Activated T-helper 2 cell treated with anti-CD3 and anti-CD28 coated beads, Interferon-gamma antibody, Interleukin-2, Interleukin-4, amounts not matched to agents 10 μg/mL and 5 μg/mL and 100 μg/mL, durations not matched to agents 14 hours and 24 hours and 36 hours (primary cell): ENCODE data around the gene KCNK10. TPM values are rescaled to one million over a fixed set of nuclear protein-coding genes. Genes with fewer than 3 reads are reported as not detected.

Source experiments
- DNase-seq: peaks from one replicate; pipeline ENCODE4 v3.0.0; 2021; ENCODE audit warnings: low spot score
- H3K27ac Mint-ChIP-seq: one replicate; pipeline ENCODE4 v1.8.0; 2021; ENCODE audit warnings: mixed read lengths
- H3K27me3 Mint-ChIP-seq: one replicate; pipeline ENCODE4 v1.8.0; 2021; ENCODE audit warnings: low read depth, mixed read lengths
- H3K36me3 Mint-ChIP-seq: one replicate; pipeline ENCODE4 v1.8.0; 2021; ENCODE audit warnings: low read depth, mixed read lengths
- H3K4me1 Mint-ChIP-seq: one replicate; pipeline ENCODE4 v1.8.0; 2021; ENCODE audit warnings: low read depth, mixed read lengths
- H3K4me3 Mint-ChIP-seq: one replicate; pipeline ENCODE4 v1.8.0; 2021; ENCODE audit warnings: low read depth, mild to moderate bottlenecking, moderate library complexity, mixed read lengths
- H3K9me3 Mint-ChIP-seq: one replicate; pipeline ENCODE4 v1.8.0; 2021; ENCODE audit warnings: mixed read lengths
- intact Hi-C: fragments of 100-400 bp; cut with micrococcal nuclease; formaldehyde crosslinking; loops from one replicate; pipeline ENCODE4 v1.15.1; 2023
- total RNA-seq: library from RNA; stranded (reverse); gene quantifications from 2 replicates; pipeline ENCODE4 v1.2.3, GENCODE V29; 2022

Gene KCNK10
- total RNA-seq, result not detected in 2 replicates

- peak within 1 kb of the TSS; percentile 43 for H3K4me3 Mint-ChIP-seq
- H3K4me1 Mint-ChIP-seq, result peaks cover 2% of the 10 kb centered on the region
- peaks cover 43% of the 10 kb centered on the region for H3K27me3 Mint-ChIP-seq
- H3K36me3 Mint-ChIP-seq, result no peaks in the 10 kb centered on the region
- no peaks in the 10 kb centered on the region for H3K9me3 Mint-ChIP-seq
- H3K27ac Mint-ChIP-seq, result no peak within 1 kb of the TSS
- intact Hi-C loops, result no loop called here
- DNase-seq, result no peak
Observed at GRCh38 chr14:88323086-88323522, at the start of gene KCNK10. TSS of gene KCNK10 (minus strand) at chr14:88323269. CDS start at chr14:88322798, 471 bp downstream.

GRCh38 chr14:88369496-88369895 lies 46.4 kb upstream of the KCNK10 start:
- Mint-ChIP-seq H3K36me3 (no peaks in the 10 kb centered on the region), H3K27me3 (peaks cover 15% of the 10 kb centered on the region), H3K4me3 (no peak overlapping the region), H3K4me1 (no peaks in the 10 kb centered on the region), H3K27ac (no peak overlapping the region), H3K9me3 (no peaks in the 10 kb centered on the region)
- no peak for DNase-seq
- intact Hi-C loops, result no loop called here

GRCh38 chr14:88364710-88365413 lies 41.8 kb upstream of the KCNK10 start:
- H3K9me3 Mint-ChIP-seq, result peaks cover 6% of the 10 kb centered on the region
- H3K36me3 Mint-ChIP-seq, result no peaks in the 10 kb centered on the region
- peaks cover 2% of the 10 kb centered on the region for H3K27me3 Mint-ChIP-seq
- H3K4me3 Mint-ChIP-seq, result no peak overlapping the region
- H3K27ac Mint-ChIP-seq, result no peak overlapping the region
- intact Hi-C loops, result no loop called here
- H3K4me1 Mint-ChIP-seq, result no peaks in the 10 kb centered on the region
- no peak for DNase-seq

- no peaks in the 10 kb centered on the region for H3K4me1 Mint-ChIP-seq
Observed at GRCh38 chr14:88363644-88364043, 40.6 kb upstream of the KCNK10 start.

GRCh38 chr14:88359500-88359899 lies 36.4 kb upstream of the KCNK10 start:
- no peaks in the 10 kb centered on the region for H3K4me1 Mint-ChIP-seq
- H3K27me3 Mint-ChIP-seq, result no peaks in the 10 kb centered on the region
- intact Hi-C loops, result no loop called here
- peaks cover 6% of the 10 kb centered on the region for H3K9me3 Mint-ChIP-seq
- no peak overlapping the region for H3K4me3 Mint-ChIP-seq
- no peaks in the 10 kb centered on the region for H3K36me3 Mint-ChIP-seq
- H3K27ac Mint-ChIP-seq, result no peak overlapping the region
- DNase-seq, result no peak

More at GRCh38 chr14:88363644-88364043, 40.6 kb upstream of the KCNK10 start:
- no peak for DNase-seq
- Mint-ChIP-seq H3K4me3 (no peak overlapping the region), H3K9me3 (peaks cover 6% of the 10 kb centered on the region), H3K27ac (no peak overlapping the region), H3K27me3 (peaks cover 1% of the 10 kb centered on the region), H3K36me3 (no peaks in the 10 kb centered on the region)
- intact Hi-C loops, result no loop called here

GRCh38 chr14:88354358-88354757 lies 31.3 kb upstream of the KCNK10 start:
- no peaks in the 10 kb centered on the region for H3K36me3 Mint-ChIP-seq
- H3K4me1 Mint-ChIP-seq, result no peaks in the 10 kb centered on the region
- intact Hi-C loops, result no loop called here
- H3K27ac Mint-ChIP-seq, result no peak overlapping the region
- no peak for DNase-seq
- H3K27me3 Mint-ChIP-seq, result no peaks in the 10 kb centered on the region
- H3K4me3 Mint-ChIP-seq, result no peak overlapping the region
- H3K9me3 Mint-ChIP-seq, result no peaks in the 10 kb centered on the region

- H3K4me3 Mint-ChIP-seq, result no peak overlapping the region
- no peaks in the 10 kb centered on the region for H3K4me1 Mint-ChIP-seq
- no peak overlapping the region for H3K27ac Mint-ChIP-seq
- no peaks in the 10 kb centered on the region for H3K9me3 Mint-ChIP-seq
- H3K27me3 Mint-ChIP-seq, result no peaks in the 10 kb centered on the region
- no peak for DNase-seq
- no peaks in the 10 kb centered on the region for H3K36me3 Mint-ChIP-seq
- intact Hi-C loops, result no loop called here
Observed at GRCh38 chr14:88352698-88353097, 29.6 kb upstream of the KCNK10 start.

- no peaks in the 10 kb centered on the region for H3K27me3 Mint-ChIP-seq
- H3K4me1 Mint-ChIP-seq, result no peaks in the 10 kb centered on the region
- no peaks in the 10 kb centered on the region for H3K9me3 Mint-ChIP-seq
- no peak for DNase-seq
- no peak overlapping the region for H3K27ac Mint-ChIP-seq
- no peak overlapping the region for H3K4me3 Mint-ChIP-seq
- intact Hi-C loops, result no loop called here
- H3K36me3 Mint-ChIP-seq, result no peaks in the 10 kb centered on the region
Observed at GRCh38 chr14:88351966-88352691, 29.1 kb upstream of the KCNK10 start.

- no peak for DNase-seq
- intact Hi-C loops, result no loop called here
- no peaks in the 10 kb centered on the region for H3K36me3 Mint-ChIP-seq
- no peaks in the 10 kb centered on the region for H3K9me3 Mint-ChIP-seq
- no peak overlapping the region for H3K27ac Mint-ChIP-seq
- no peaks in the 10 kb centered on the region for H3K27me3 Mint-ChIP-seq
- H3K4me3 Mint-ChIP-seq, result no peak overlapping the region
- H3K4me1 Mint-ChIP-seq, result no peaks in the 10 kb centered on the region
Observed at GRCh38 chr14:88348546-88348945, 25.5 kb upstream of the KCNK10 start.

- Mint-ChIP-seq H3K36me3 (no peaks in the 10 kb centered on the region), H3K4me1 (no peaks in the 10 kb centered on the region), H3K4me3 (no peak overlapping the region), H3K9me3 (no peaks in the 10 kb centered on the region), H3K27me3 (no peaks in the 10 kb centered on the region), H3K27ac (no peak overlapping the region)
- intact Hi-C loops, result no loop called here
- DNase-seq, result no peak
Observed at GRCh38 chr14:88346048-88346639, 23.1 kb upstream of the KCNK10 start.

- H3K27me3 Mint-ChIP-seq, result peaks cover 2% of the 10 kb centered on the region
- H3K36me3 Mint-ChIP-seq, result no peaks in the 10 kb centered on the region
- no peak overlapping the region for H3K4me3 Mint-ChIP-seq
- DNase-seq, result no peak
- no peaks in the 10 kb centered on the region for H3K4me1 Mint-ChIP-seq
- H3K27ac Mint-ChIP-seq, result no peak overlapping the region
- intact Hi-C loops, result no loop called here
- H3K9me3 Mint-ChIP-seq, result no peaks in the 10 kb centered on the region
Observed at GRCh38 chr14:88342980-88343379, 19.9 kb upstream of the KCNK10 start.

GRCh38 chr14:88340357-88340756 lies 17.3 kb upstream of the KCNK10 start:
- H3K36me3 Mint-ChIP-seq, result no peaks in the 10 kb centered on the region
- H3K4me3 Mint-ChIP-seq, result no peak overlapping the region
- no peaks in the 10 kb centered on the region for H3K4me1 Mint-ChIP-seq
- no peaks in the 10 kb centered on the region for H3K9me3 Mint-ChIP-seq
- H3K27me3 Mint-ChIP-seq, result peaks cover 2% of the 10 kb centered on the region
- no peak overlapping the region for H3K27ac Mint-ChIP-seq
- no peak for DNase-seq
- intact Hi-C loops, result no loop called here

GRCh38 chr14:88333036-88333435 lies 10.0 kb upstream of the KCNK10 start:
- intact Hi-C loops, result no loop called here
- no peak for DNase-seq
- H3K4me3 Mint-ChIP-seq, result no peak overlapping the region
- peaks cover 8% of the 10 kb centered on the region for H3K27me3 Mint-ChIP-seq
- no peaks in the 10 kb centered on the region for H3K36me3 Mint-ChIP-seq
- H3K4me1 Mint-ChIP-seq, result no peaks in the 10 kb centered on the region
- no peaks in the 10 kb centered on the region for H3K9me3 Mint-ChIP-seq
- H3K27ac Mint-ChIP-seq, result no peak overlapping the region
